GM19467 (cell line): Measurements from ENCODE around the gene FAM171A2.

Experiments used
- ATAC-seq: cut with Tn5 transposase; IDR thresholded peaks from one replicate; pipeline ENCODE4 v1.9.1; 2021; ENCODE audit warnings: mild to moderate bottlenecking, moderate library complexity; ENCODE audit not compliant: unreplicated experiment

Gene FAM171A2

DNA sequence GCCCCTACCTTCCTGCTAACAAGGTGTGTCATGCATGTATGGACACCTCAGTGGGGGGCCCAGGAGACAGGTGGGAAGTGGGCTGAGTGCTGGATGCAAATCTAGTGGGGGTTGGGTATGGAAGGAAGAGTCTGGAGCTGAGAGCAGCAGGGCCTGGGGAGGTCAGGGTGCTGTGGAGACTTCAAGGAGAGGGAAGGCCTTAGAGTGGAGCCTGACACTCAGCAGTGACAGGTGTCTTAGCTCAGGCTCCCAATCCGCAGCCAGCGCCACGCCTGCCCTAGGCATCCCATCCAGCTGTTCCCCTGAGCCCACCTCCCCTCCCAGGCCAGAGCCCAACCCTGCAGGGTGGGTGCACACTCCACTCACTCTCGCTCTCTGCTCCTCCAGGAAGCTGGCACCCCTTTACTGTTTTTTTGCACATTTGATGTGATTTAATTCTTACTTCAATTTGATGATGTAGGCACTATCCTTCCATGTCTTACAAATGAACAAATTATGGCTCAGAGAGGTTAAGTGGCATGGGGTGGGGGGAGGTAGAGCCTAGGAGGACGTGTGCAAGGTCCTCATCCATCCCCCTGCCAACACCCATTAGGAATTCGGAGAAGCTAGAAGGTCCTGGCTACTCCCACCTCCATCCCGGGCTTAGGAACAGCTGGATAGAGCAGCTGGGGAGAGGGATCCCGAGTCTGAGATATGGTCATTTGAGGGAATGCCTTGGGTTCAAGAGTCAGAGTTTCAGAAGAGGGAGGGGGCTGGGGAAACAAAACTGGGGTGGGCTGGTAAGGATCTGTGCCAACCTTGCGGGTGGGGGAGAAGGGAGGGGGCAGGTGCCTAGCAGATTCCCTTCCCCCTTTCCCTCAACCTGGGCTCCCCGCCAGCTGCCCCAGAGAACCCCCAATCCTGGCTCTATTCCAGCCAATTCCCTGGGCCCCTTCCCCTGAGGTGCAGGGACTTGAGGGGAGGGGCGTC is 2.1 kb downstream of the FAM171A2 start:
- no peak for ATAC-seq

GRCh38 chr17:44360826-44361225 is 2.8 kb downstream of the FAM171A2 start:
- no peak for ATAC-seq

- no peak for ATAC-seq
Observed at GRCh38 chr17:44360144-44360533, 3.5 kb downstream of the FAM171A2 start.

GRCh38 chr17:44359458-44360143 is 4.1 kb downstream of the FAM171A2 start:
- no peak for ATAC-seq

DNA sequence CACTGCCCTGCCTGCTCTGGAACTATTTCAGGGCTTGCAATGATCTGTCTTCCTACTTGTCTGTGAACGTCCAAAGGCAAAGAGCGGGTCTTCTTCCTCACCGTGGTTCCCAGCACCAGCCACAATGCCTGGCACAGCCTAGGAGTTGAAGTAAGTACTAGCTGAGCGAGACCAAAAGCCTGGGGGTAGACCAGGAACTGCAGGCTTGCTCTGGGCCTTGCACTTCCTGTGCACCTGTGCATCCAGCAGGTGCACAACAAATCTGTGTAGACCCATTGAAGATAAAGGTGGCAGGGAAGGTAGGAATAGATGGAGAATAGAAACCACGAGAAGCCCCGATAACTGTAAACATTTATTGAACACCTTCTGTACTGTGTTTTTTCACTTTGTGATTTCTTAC is 4.6 kb downstream of the FAM171A2 start:
- no peak for ATAC-seq

GRCh38 chr17:44358066-44358465 is 5.6 kb downstream of the FAM171A2 start:
- ATAC-seq: no peak

- ATAC-seq: no peak
Observed at GRCh38 chr17:44356241-44356640, 7.4 kb downstream of the FAM171A2 start.

DNA sequence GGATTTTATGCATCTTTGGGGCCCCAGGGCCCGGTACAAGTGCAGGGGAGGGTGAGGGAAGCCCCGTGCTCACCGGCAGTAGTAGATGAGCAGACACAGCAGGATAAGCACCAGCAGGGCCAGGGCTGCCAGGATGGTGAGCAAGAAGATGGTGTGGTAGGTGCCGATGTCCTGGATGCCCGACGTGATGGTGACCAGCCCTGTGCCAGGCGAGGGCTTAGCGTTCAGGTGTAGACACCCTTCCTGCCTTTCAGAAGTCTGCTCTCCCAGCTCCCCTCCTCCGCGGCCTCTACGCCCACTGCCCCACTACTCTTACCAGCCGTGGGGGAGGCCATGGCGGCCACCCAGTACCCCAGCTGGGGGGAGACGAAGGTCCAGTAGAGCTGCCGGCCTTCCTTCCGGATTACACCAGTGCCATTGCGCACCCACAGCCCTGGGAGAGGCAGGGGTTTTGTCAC is 8.0 kb downstream of the FAM171A2 start:
- ATAC-seq: no peak

DNA sequence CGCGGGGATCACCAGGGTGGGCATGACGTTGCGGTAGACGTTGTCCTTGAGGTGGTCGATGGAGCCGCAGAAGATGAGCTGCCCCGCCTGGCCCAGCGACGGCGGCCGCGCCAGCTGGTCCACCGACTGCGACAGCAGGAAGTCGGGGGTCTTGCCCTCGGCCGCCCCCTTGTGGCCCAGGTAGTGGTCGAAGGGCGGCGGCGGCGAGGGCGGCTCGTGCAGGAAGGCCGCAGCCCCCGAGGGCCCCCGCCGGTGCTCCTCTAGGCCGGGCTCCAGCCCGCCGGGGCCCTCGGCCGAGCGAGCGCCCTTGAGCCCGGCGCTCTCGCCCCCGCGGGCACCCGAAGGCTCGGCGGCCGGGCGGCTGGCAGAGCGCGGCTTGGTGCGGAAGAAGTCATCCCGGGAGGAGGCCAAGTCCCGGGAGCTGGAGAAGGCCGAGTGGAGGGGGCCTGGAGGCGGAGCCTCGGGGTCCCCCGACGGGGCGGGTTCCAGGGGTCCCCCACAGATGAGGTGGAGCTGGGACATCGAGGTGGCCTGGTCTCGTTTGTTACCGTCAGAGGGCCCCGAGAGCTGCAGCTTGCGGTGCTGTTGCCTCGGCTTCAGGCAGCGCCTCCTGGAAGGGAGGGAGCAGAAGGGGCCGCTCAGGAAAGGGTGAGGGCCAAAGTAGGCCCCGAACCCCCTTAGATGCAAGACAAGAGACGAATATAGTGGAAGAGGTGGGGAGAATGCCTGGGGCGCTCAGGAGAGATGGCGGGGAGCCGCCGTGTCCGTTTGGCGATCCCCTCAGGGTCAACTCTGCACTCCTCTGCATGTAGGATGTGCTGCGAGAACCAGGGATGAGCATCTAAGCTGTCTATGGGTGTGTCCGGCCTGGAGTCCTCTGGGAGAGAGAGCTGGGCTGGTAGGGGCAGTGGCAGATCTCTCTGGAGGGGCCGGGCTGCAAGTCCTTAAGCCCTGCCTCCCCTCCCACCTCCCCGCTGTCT is 8.8 kb downstream of the FAM171A2 start:
- no peak for ATAC-seq

- ATAC-seq: no peak
Observed at GRCh38 chr17:44353672-44354331, 9.9 kb downstream of the FAM171A2 start.

- no peak for ATAC-seq
Observed at GRCh38 chr17:44352828-44353671, 10.6 kb downstream of the FAM171A2 start.

DNA sequence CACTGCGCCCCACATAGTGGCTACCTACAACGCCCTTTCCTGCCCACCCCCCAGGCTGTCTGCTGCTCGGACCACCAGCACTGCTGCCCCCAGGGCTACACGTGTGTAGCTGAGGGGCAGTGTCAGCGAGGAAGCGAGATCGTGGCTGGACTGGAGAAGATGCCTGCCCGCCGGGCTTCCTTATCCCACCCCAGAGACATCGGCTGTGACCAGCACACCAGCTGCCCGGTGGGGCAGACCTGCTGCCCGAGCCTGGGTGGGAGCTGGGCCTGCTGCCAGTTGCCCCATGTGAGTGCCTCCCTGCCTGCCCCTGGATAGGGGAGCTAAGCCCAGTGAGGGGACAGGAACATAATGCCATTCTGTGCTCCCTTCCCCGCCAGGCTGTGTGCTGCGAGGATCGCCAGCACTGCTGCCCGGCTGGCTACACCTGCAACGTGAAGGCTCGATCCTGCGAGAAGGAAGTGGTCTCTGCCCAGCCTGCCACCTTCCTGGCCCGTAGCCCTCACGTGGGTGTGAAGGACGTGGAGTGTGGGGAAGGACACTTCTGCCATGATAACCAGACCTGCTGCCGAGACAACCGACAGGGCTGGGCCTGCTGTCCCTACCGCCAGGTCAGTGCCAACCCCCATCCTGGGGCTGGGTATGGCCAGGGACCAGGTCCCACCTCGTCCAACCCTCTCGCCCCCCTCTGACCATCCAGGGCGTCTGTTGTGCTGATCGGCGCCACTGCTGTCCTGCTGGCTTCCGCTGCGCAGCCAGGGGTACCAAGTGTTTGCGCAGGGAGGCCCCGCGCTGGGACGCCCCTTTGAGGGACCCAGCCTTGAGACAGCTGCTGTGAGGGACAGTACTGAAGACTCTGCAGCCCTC is 11.5 kb downstream of the FAM171A2 start:
- no peak for ATAC-seq

DNA sequence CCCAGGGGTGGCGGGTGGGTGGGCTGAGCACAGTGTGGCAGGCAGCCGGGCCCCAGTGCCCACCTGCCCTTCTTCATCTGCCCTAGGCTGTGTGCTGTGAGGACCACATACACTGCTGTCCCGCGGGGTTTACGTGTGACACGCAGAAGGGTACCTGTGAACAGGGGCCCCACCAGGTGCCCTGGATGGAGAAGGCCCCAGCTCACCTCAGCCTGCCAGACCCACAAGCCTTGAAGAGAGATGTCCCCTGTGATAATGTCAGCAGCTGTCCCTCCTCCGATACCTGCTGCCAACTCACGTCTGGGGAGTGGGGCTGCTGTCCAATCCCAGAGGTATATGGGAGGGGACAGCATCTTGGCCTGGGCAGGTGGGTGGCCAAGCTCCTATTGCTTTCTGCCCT is 12.2 kb downstream of the FAM171A2 start:
- no peak for ATAC-seq

GRCh38 chr17:44350733-44351226 is 12.9 kb downstream of the FAM171A2 start:
- ATAC-seq: no peak

DNA sequence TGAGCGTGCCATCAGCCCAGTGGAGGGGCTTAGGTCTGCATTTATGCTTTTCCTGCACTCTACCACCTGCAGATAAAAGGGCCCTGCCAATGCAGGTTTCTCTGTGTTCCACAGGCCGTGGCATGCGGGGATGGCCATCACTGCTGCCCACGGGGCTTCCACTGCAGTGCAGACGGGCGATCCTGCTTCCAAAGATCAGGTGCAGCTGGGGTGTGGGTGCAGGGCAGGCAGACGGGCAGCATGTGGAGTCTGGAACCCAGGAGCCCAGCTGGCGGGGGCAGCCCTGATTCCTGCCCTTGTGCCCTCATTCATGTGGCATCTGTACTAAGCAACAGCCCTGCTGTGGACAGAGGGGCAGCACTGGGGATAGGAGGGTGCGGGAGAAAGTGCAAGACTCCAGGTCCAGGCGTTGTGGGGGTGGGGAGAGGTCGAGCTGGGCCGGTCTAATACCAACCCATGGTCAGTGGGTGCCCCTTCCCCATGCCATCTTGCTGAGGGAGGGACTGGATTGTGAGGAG is 14.0 kb downstream of the FAM171A2 start:
- ATAC-seq: no peak

DNA sequence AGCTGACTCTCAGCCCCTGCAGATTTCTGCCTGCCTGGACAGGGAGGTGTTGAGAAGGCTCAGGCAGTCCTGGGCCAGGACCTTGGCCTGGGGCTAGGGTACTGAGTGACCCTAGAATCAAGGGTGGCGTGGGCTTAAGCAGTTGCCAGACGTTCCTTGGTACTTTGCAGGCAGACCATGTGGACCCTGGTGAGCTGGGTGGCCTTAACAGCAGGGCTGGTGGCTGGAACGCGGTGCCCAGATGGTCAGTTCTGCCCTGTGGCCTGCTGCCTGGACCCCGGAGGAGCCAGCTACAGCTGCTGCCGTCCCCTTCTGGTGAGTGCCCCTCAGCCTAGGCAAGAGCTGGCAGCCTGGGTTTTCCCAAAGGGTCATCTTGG is 14.7 kb downstream of the FAM171A2 start:
- no peak for ATAC-seq

DNA sequence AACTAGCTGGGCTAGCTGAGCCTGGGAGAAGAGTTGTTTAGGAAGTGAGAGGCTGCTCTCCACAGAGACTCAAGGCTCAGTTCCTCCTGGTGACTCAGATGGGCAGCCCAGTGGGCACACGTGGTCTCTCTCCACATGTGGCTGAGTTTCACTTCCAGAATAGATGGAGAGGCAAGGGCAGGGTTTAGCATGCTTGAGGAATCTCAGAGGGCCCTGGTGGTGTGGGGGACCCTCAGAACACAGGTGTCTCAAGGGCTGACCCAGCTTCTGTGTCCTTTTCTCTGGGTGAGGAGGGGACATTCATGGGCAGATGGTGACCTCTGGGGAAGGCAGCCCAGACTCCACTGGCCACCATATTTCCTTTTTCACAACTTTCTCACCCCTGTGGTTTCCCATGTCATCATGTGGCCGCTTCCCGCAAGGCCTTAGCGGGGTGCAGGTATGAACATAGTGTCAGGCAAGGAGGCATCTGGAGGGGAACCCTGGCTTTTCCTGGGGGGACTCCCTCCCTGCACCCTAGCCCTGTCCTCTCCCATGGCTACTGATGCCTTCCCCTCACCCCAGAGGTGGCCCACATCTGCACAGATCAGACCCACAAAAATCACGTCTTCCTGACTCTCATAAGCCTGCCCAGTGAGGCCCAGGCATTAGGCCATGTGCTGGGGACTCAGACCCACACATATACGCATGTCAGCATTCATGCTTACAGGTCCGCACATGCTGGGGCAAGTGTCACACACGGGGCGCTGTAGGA is 15.2 kb downstream of the FAM171A2 start:
- peak; percentile 28 for ATAC-seq
